IMR-90 (cell line): ENCODE measurements around the gene COL23A1. TPM values are rescaled to one million over a fixed set of nuclear protein-coding genes. Genes with fewer than 3 reads are reported as not detected.

Source experiments
- ATAC-seq: fragments of 200-7000 bp; cut with Tn5 transposase; 2 replicates; pipeline ENCODE4 v1.9.1; 2020; ENCODE audit warnings: low read depth, mild to moderate bottlenecking, moderate library complexity
- BruUV-seq: library from RNA; stranded (reverse); fragments of 400-500 nt; replicated peaks from 2 replicates; lab custom pipeline; 2021; lab: Mats Ljungman, UMichigan
- CTCF ChIA-PET: fragments of 300-600 bp; formaldehyde crosslinking; extraction: SDS; loops from one replicate; lab custom pipeline; 2021; ENCODE audit warnings: antibody characterized with exemption; lab: Yijun Ruan, JAX
- POLR2A ChIA-PET: fragments of 300-600 bp; sonication (Branson Sonifier 250); formaldehyde crosslinking; loops from one replicate; lab custom pipeline; 2022; ENCODE audit warnings: antibody characterized with exemption; ENCODE audit not compliant: unreplicated experiment; lab: Charles Lee
- DNase-seq: peaks from one replicate; pipeline ENCODE4 v3.0.0; 2013
- H2AFZ ChIP-seq: replicated peaks from 2 replicates; pipeline ENCODE3; 2013; ENCODE audit warnings: low read length, mild to moderate bottlenecking; ENCODE audit not compliant: poor library complexity
- H2AK5ac ChIP-seq: 2 replicates; pipeline ENCODE4 v1.6.1; 2013; ENCODE audit warnings: low read depth, low read length, inconsistent platforms
- H2AK9ac ChIP-seq: replicated peaks from 2 replicates; pipeline ENCODE3; 2013; ENCODE audit warnings: mild to moderate bottlenecking, low read depth, low read length, moderate library complexity; ENCODE audit not compliant: poor library complexity
- H2BK120ac ChIP-seq: 2 replicates; pipeline ENCODE4 v1.6.1; 2013; ENCODE audit warnings: low read depth, low read length, inconsistent platforms
- H2BK15ac ChIP-seq: 3 replicates; pipeline ENCODE4 v1.6.1; 2013; ENCODE audit warnings: low read depth, low read length, inconsistent platforms
- H2BK20ac ChIP-seq: 2 replicates; pipeline ENCODE4 v1.6.1; 2013; ENCODE audit warnings: low read depth, mild to moderate bottlenecking, inconsistent platforms, low read length, moderate library complexity
- H2BK5ac ChIP-seq: 2 replicates; pipeline ENCODE4 v1.6.1; 2013; ENCODE audit warnings: mild to moderate bottlenecking, low read depth, low read length, inconsistent platforms; ENCODE audit not compliant: poor library complexity, severe bottlenecking
- H3K14ac ChIP-seq: replicated peaks from 2 replicates; pipeline ENCODE4 v1.6.1; 2013; ENCODE audit warnings: low read depth, low read length, inconsistent platforms
- H3K18ac ChIP-seq: 2 replicates; pipeline ENCODE4 v1.6.1; 2013; ENCODE audit warnings: low read depth, low read length, control low read depth
- H3K23ac ChIP-seq: 2 replicates; pipeline ENCODE4 v1.6.1; 2013; ENCODE audit warnings: low read depth, low read length, inconsistent platforms
- H3K27ac ChIP-seq: 2 replicates; pipeline ENCODE4 v1.5.1; 2013; ENCODE audit warnings: mild to moderate bottlenecking, control low read depth, low read length; ENCODE audit not compliant: insufficient read depth
- H3K27me3 ChIP-seq: 2 replicates; pipeline ENCODE4 v1.6.1; 2013; ENCODE audit warnings: low read length; ENCODE audit not compliant: control insufficient read depth, insufficient read depth
- H3K36me3 ChIP-seq: 2 replicates; pipeline ENCODE4 v1.6.1; 2013; ENCODE audit warnings: low read length, mixed read lengths; ENCODE audit not compliant: control insufficient read depth, insufficient read depth
- H3K4ac ChIP-seq: 2 replicates; pipeline ENCODE4 v1.6.1; 2013; ENCODE audit warnings: low read depth, low read length, inconsistent platforms
- H3K4me1 ChIP-seq: 2 replicates; pipeline ENCODE4 v1.6.1; 2013; ENCODE audit warnings: low read length, mixed read lengths; ENCODE audit not compliant: control insufficient read depth, insufficient read depth
- H3K4me2 ChIP-seq: 2 replicates; pipeline ENCODE4 v1.6.1; 2013; ENCODE audit warnings: low read depth, mild to moderate bottlenecking, control low read depth, low read length, moderate library complexity
- H3K4me3 ChIP-seq: 2 replicates; pipeline ENCODE4 v1.5.1; 2013; ENCODE audit warnings: low read depth, mild to moderate bottlenecking, control low read depth, low read length, moderate library complexity; ENCODE audit not compliant: insufficient read depth
- H3K56ac ChIP-seq: 2 replicates; pipeline ENCODE4 v1.6.1; 2013; ENCODE audit warnings: low read length, inconsistent platforms; ENCODE audit not compliant: insufficient read depth; ENCODE audit errors: extremely low read depth
- H3K79me1 ChIP-seq, 2 experiments: 2 replicates each; pipeline ENCODE4 v1.6.1; 2013; ENCODE audit warnings: low read length in 2 of 2, inconsistent platforms in 1 of 2, low read depth in 1 of 2
- H3K9ac ChIP-seq: 2 replicates; pipeline ENCODE4 v1.6.1; 2013; ENCODE audit warnings: low read depth, low read length, control low read depth
- H3K9me1 ChIP-seq: 2 replicates; pipeline ENCODE4 v1.6.1; 2013; ENCODE audit warnings: low read length, inconsistent platforms; ENCODE audit not compliant: insufficient read depth
- H3K9me3 ChIP-seq: 2 replicates; pipeline ENCODE4 v1.6.1; 2013; ENCODE audit warnings: low read length; ENCODE audit not compliant: control insufficient read depth, insufficient read depth
- H4K20me1 ChIP-seq: 2 replicates; pipeline ENCODE4 v1.6.1; 2013; ENCODE audit warnings: low read length, inconsistent platforms; ENCODE audit not compliant: insufficient read depth
- H4K5ac ChIP-seq: 2 replicates; pipeline ENCODE4 v1.6.1; 2013; ENCODE audit warnings: mild to moderate bottlenecking, low read depth, low read length, control low read depth
- H4K8ac ChIP-seq, 2 experiments: 2 replicates each; pipeline ENCODE4 v1.6.1; 2013; ENCODE audit warnings: low read depth in 2 of 2, low read length in 2 of 2, control low read depth in 1 of 2, inconsistent platforms in 1 of 2
- H4K91ac ChIP-seq: 2 replicates; pipeline ENCODE4 v1.6.1; 2013; ENCODE audit warnings: low read depth, low read length, inconsistent platforms; ENCODE audit not compliant: insufficient read depth
- CTCF ChIP-seq: conservative IDR thresholded peaks from 2 replicates; pipeline ENCODE4 v1.5.1; 2012; ENCODE audit warnings: mild to moderate bottlenecking, low read depth, low read length, improper control_type of control experiment
- MAZ ChIP-seq: IDR thresholded peaks from 2 replicates; pipeline ENCODE4 v1.6.1; 2012; ENCODE audit warnings: low read depth, mild to moderate bottlenecking, low read length, improper control_type of control experiment, moderate library complexity, borderline replicate concordance
- NFE2L2 ChIP-seq: fragments of 150-350 bp; IDR thresholded peaks from 2 replicates; pipeline ENCODE4 v1.6.1; 2016; ENCODE audit warnings: low read depth, mild to moderate bottlenecking, low read length
- RFX5 ChIP-seq: IDR thresholded peaks from 2 replicates; pipeline ENCODE4 v1.8.0; 2012; ENCODE audit warnings: low read depth, mild to moderate bottlenecking, low read length, moderate library complexity
- WGBS, 2 experiments: methylation state at CpG; one replicate each; pipeline versions ENCODE4 v1.1.5 to v1.1.7; 2013; ENCODE audit warnings: missing lambda C conversion rate in 2 of 2; ENCODE audit not compliant: insufficient read length in 1 of 2; ENCODE audit errors: extremely low coverage in 2 of 2; 5-methylcytosine and 5-hydroxymethylcytosine counted together
- dilution Hi-C: fragments of 300-500 bp; cut with HindIII; formaldehyde crosslinking; loops from one replicate; pipeline ENCODE4 v1.14.3; 2018; ENCODE audit warnings: low sequenced_read_pairs; ENCODE audit not compliant: unreplicated experiment
- in situ Hi-C: fragments of 300-500 bp; cut with MboI; formaldehyde crosslinking; loops from 3 replicates; pipeline ENCODE4 v1.14.3; 2019; ENCODE audit warnings: low sequenced_read_pairs, inconsistent platforms, mixed read lengths
- intact Hi-C: fragments of 100-400 bp; cut with micrococcal nuclease; formaldehyde crosslinking; loops from 2 replicates; pipeline ENCODE4 v1.10.0; 2022
- polyA plus RNA-seq, 3 experiments: library from polyadenylated mRNA; depleted of rRNA; stranded (reverse); fragments of >200 nt; gene quantifications; 2 replicates each; pipeline ENCODE4 v1.2.3, GENCODE V29; 2012; ENCODE audit warnings: low replicate concordance in 1 of 3
- total RNA-seq: library from RNA; depleted of rRNA; stranded (reverse); fragments of >200 nt; gene quantifications from 2 replicates; pipeline ENCODE4 v1.2.3, GENCODE V29; 2012

COL23A1 gene
- total and polyA plus RNA-seq, 2 of the 4 experiments (the other 2 are of a cell fraction) = not detected

- Histone ChIP-seq H3K4me1 (no peaks in the 10 kb centered on the region), H2BK15ac (no peak overlapping the region), H2BK20ac (no peak overlapping the region), H2AFZ (no peak overlapping the region), H3K4me3 (no peak overlapping the region), H4K20me1 (no peaks in the 10 kb centered on the region), H3K4me2 (no peak overlapping the region), H4K8ac (no peak overlapping the region), H3K79me1 (no peaks in the 10 kb centered on the region), H4K5ac (no peak overlapping the region), H3K27me3 (no peaks in the 10 kb centered on the region), H3K23ac (no peak overlapping the region), H2AK5ac (no peak overlapping the region), H3K4ac (no peak overlapping the region), H3K9me1 (no peaks in the 10 kb centered on the region), H2BK5ac (no peak overlapping the region), H4K91ac (no peak overlapping the region), H3K9ac (no peak overlapping the region), H3K18ac (no peak overlapping the region), H2BK120ac (no peak overlapping the region), H3K36me3 (no peaks in the 10 kb centered on the region), H3K14ac (no peak overlapping the region), H3K9me3 (peaks cover 36% of the 10 kb centered on the region), H3K27ac (no peak overlapping the region), H2AK9ac (no peak overlapping the region), H3K56ac (no peak overlapping the region)
- POLR2A ChIA-PET = no interaction called here
- dilution Hi-C loops = no loop called here
- DNase-seq = no peak
- no CpG with 5 or more reads among the region's 10 CpGs for WGBS, 2 experiments
- in situ Hi-C loops = no loop called here
- CTCF ChIA-PET = no interaction called here
- no peak for ATAC-seq
- BruUV-seq = no TSS peak
- no peak for TF ChIP-seq MAZ
- no peak for TF ChIP-seq NFE2L2
- TF ChIP-seq RFX5 = no peak
- TF ChIP-seq CTCF = no peak
- intact Hi-C loops = no loop called here
Observed at GRCh38 chr5:178492278-178492677, 97.9 kb downstream of the COL23A1 start.
